ENCODE data around the gene C1orf52. TPM values are rescaled to one million over a fixed set of nuclear protein-coding genes. Genes with fewer than 3 reads are reported as not detected.

The C1orf52 gene
- total and polyA plus RNA-seq, 9 of the 15 experiments (the other 6 are each of a cell fraction or from before 2014, with no cell fraction given) = 17.0 to 38.5 (median 33.0) TPM

DNA sequence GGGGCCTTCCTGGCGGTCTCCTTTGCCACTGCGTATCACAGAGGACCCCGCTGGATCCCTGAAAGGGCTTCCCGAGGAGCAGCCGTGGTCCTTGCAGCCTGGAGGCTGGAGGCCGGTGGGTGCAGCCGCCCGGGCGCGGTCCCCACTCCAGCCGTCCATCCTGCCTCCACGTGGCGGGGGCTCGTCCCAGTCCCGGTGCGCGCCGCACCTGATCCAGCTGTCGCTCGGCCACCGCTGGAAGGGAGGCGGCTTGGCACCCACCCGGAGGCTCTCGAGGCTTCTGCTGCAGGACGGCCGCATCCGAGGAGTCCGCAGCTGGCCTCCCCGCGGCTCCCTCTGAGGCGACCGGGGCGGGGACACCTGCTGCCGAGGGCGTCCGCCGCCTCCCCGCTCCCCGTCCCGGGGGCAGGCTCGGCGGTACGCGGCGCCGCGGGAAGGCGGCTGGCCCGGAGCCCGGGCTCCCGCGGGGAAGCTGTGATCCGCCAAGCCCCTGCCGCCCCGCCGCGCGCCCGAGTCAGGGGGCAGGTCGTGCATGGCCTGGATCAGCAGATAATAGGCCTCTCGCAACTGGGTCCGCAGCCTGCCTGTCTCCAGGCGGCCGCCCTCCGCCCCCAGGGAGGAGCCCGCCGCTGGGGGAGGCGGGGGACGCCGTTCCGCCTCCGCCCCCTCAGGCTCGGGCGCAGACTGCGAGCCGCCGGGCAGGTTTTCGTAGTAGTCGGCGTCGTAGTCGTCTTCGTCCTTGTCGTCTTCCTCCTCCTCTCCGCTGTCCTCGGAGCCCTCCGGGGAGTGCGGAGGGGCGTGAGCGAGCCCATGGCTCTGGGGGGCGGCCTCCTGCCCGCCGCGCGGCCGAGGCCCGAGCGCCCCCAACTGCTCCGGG, 58.8 kb downstream of the C1orf52 start, which contains the start of gene SYDE2 (continued):
- TF ChIP-seq, protein P1, sequence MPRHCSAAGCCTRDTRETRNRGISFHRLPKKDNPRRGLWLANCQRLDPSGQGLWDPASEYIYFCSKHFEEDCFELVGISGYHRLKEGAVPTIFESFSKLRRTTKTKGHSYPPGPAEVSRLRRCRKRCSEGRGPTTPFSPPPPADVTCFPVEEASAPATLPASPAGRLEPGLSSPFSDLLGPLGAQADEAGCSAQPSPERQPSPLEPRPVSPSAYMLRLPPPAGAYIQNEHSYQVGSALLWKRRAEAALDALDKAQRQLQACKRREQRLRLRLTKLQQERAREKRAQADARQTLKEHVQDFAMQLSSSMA (CRISPR knock-in tag; IDR thresholded peaks at IDR 0.05) = no peak
- TF ChIP-seq ZNF551 (CRISPR knock-in tag; IDR thresholded peaks at IDR 0.05) (no peak), MAZ (CRISPR knock-in tag; conservative IDR thresholded peaks at IDR 0.05 in 1 of 2, IDR thresholded peaks at IDR 0.05 in 1 of 2) (peak; percentile 22 to 90), NFIC (IDR thresholded peaks at IDR 0.05) (peak; percentile 36), FOXA1 (IDR thresholded peaks at IDR 0.05; ENCODE audit: borderline replicate concordance) (no peak), ZNF134 (CRISPR knock-in tag; conservative IDR thresholded peaks at IDR 0.05) (no peak), CXXC5 (CRISPR knock-in tag; IDR thresholded peaks at IDR 0.05) (peak; percentile 90), SETDB1 (IDR thresholded peaks at IDR 0.05; ENCODE audit: low read length) (no peak), BRD9 (IDR thresholded peaks at IDR 0.05; ENCODE audit: low read depth, partially characterized antibody) (no peak), ATF1 (CRISPR knock-in tag; IDR thresholded peaks at IDR 0.05) (no peak), ATF1 (tag; IDR thresholded peaks at IDR 0.05) (no peak; the same call in 1 of the 2 replicates), ZC3H4 (CRISPR knock-in tag; IDR thresholded peaks at IDR 0.05; ENCODE audit: borderline replicate concordance) (no peak), NUFIP1 (IDR thresholded peaks at IDR 0.05; ENCODE audit: partially characterized antibody) (no peak), NCOA1 (IDR thresholded peaks at IDR 0.05; ENCODE audit: low read depth) (no peak), CCNT2 (IDR thresholded peaks at IDR 0.05; ENCODE audit: borderline replicate concordance, extremely low read depth, insufficient read length, low read depth, low read length) (peak; percentile 88), NR2C2 (CRISPR knock-in tag; IDR thresholded peaks at IDR 0.05) (no peak), NR2C2 (tag; IDR thresholded peaks at IDR 0.05) (peak; percentile 78), SMAD4 (CRISPR knock-in tag; conservative IDR thresholded peaks at IDR 0.05) (peak; percentile 91; the same call in 1 of the 2 replicates), ZBED1 (IDR thresholded peaks at IDR 0.05) (peak; percentile 25; the same call in 1 of the 2 replicates), HNRNPLL (IDR thresholded peaks at IDR 0.05; ENCODE audit: low read depth, low read length, poor library complexity, severe bottlenecking) (peak; percentile 84), ARID1B (IDR thresholded peaks at IDR 0.05) (no peak), DACH1 (IDR thresholded peaks at IDR 0.05; ENCODE audit: partially characterized antibody) (peak; percentile 9), MCM2 (IDR thresholded peaks at IDR 0.05; ENCODE audit: low read depth) (no peak)
- TF ChIP-seq, protein P2, sequence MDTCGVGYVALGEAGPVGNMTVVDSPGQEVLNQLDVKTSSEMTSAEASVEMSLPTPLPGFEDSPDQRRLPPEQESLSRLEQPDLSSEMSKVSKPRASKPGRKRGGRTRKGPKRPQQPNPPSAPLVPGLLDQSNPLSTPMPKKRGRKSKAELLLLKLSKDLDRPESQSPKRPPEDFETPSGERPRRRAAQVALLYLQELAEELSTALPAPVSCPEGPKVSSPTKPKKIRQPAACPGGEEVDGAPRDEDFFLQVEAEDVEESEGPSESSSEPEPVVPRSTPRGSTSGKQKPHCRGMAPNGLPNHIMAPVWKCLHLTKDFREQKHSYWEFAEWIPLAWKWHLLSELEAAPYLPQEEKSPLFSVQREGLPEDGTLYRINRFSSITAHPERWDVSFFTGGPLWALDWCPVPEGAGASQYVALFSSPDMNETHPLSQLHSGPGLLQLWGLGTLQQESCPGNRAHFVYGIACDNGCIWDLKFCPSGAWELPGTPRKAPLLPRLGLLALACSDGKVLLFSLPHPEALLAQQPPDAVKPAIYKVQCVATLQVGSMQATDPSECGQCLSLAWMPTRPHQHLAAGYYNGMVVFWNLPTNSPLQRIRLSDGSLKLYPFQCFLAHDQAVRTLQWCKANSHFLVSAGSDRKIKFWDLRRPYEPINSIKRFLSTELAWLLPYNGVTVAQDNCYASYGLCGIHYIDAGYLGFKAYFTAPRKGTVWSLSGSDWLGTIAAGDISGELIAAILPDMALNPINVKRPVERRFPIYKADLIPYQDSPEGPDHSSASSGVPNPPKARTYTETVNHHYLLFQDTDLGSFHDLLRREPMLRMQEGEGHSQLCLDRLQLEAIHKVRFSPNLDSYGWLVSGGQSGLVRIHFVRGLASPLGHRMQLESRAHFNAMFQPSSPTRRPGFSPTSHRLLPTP (IDR thresholded peaks at IDR 0.05; ENCODE audit: borderline replicate concordance, extremely low read depth, insufficient read length) = no peak
- TF ChIP-seq, protein P3, sequence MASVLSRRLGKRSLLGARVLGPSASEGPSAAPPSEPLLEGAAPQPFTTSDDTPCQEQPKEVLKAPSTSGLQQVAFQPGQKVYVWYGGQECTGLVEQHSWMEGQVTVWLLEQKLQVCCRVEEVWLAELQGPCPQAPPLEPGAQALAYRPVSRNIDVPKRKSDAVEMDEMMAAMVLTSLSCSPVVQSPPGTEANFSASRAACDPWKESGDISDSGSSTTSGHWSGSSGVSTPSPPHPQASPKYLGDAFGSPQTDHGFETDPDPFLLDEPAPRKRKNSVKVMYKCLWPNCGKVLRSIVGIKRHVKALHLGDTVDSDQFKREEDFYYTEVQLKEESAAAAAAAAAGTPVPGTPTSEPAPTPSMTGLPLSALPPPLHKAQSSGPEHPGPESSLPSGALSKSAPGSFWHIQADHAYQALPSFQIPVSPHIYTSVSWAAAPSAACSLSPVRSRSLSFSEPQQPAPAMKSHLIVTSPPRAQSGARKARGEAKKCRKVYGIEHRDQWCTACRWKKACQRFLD (CRISPR knock-in tag; IDR thresholded peaks at IDR 0.05) = no peak
